Neural progenitor cell (in vitro differentiated cells): ENCODE results near the gene PRCC. TPM values are rescaled to one million over a fixed set of nuclear protein-coding genes. Genes with fewer than 3 reads are reported as not detected.

Source experiments
- DNase-seq: peaks from one replicate; pipeline ENCODE4 v3.0.0-alpha.2; 2016; ENCODE audit warnings: low spot score
- H2AFZ ChIP-seq: fragments of 200-600 bp; sonication (generic); replicated peaks from 2 replicates; pipeline ENCODE4 v1.6.1; 2016; ENCODE audit warnings: antibody characterized with exemption
- H3F3A ChIP-seq: fragments of 200-600 bp; sonication (generic); 2 replicates; pipeline ENCODE4 v1.6.1; 2016; ENCODE audit warnings: antibody characterized with exemption, low read depth
- H3K27ac ChIP-seq: fragments of 200-600 bp; sonication (generic); 2 replicates; pipeline ENCODE4 v1.5.1; 2016; ENCODE audit warnings: mild to moderate bottlenecking
- H3K27me3 ChIP-seq: fragments of 200-600 bp; sonication (generic); 2 replicates; pipeline ENCODE4 v1.6.1; 2016; ENCODE audit warnings: mild to moderate bottlenecking, moderate library complexity
- H3K36me3 ChIP-seq: fragments of 200-600 bp; sonication (generic); 2 replicates; pipeline ENCODE4 v1.5.1; 2016
- H3K4me1 ChIP-seq: fragments of 200-600 bp; sonication (generic); 2 replicates; pipeline ENCODE4 v1.6.1; 2016; ENCODE audit warnings: mixed run types
- H3K4me2 ChIP-seq: fragments of 200-600 bp; sonication (generic); 2 replicates; pipeline ENCODE4 v1.6.1; 2016
- H3K4me3 ChIP-seq: fragments of 200-600 bp; sonication (generic); 2 replicates; pipeline ENCODE4 v1.5.1; 2016
- H3K79me2 ChIP-seq: fragments of 200-600 bp; sonication (generic); 2 replicates; pipeline ENCODE4 v1.6.1; 2016; ENCODE audit warnings: low read depth
- H3K9ac ChIP-seq: fragments of 200-600 bp; sonication (generic); 2 replicates; pipeline ENCODE4 v1.6.1; 2016
- H3K9me3 ChIP-seq: fragments of 200-600 bp; sonication (generic); 2 replicates; pipeline ENCODE4 v1.5.1; 2016; ENCODE audit warnings: low read depth
- H4K20me1 ChIP-seq: fragments of 200-600 bp; sonication (generic); 2 replicates; pipeline ENCODE4 v1.6.1; 2016; ENCODE audit warnings: low read depth
- H3K27ac Mint-ChIP-seq: 3 replicates; pipeline ENCODE4 v1.8.0; 2021; ENCODE audit warnings: mixed read lengths
- H3K27me3 Mint-ChIP-seq: 2 replicates; pipeline ENCODE4 v1.8.0; 2022; ENCODE audit warnings: low read depth, mild to moderate bottlenecking, inconsistent platforms, moderate library complexity, mixed read lengths; ENCODE audit not compliant: insufficient read depth
- H3K36me3 Mint-ChIP-seq: 3 replicates; pipeline ENCODE4 v1.8.0; 2021; ENCODE audit warnings: mixed read lengths
- H3K4me1 Mint-ChIP-seq: 3 replicates; pipeline ENCODE4 v1.8.0; 2021; ENCODE audit warnings: mixed read lengths
- H3K4me3 Mint-ChIP-seq: 3 replicates; pipeline ENCODE4 v1.8.0; 2021; ENCODE audit warnings: mild to moderate bottlenecking, moderate library complexity, mixed read lengths
- H3K9me3 Mint-ChIP-seq: 3 replicates; pipeline ENCODE4 v1.8.0; 2020; ENCODE audit warnings: mixed read lengths
- EZH2 ChIP-seq: fragments of 200-600 bp; sonication (generic); IDR thresholded peaks from 2 replicates; pipeline ENCODE4 v1.6.1; 2017; ENCODE audit warnings: antibody characterized with exemption, mild to moderate bottlenecking, moderate library complexity
- EZH2phosphoT487 ChIP-seq: fragments of 200-600 bp; sonication (generic); IDR thresholded peaks from 2 replicates; pipeline ENCODE4 v1.6.1; 2017; ENCODE audit warnings: antibody characterized with exemption
- total RNA-seq: library from RNA; depleted of rRNA; stranded (reverse); fragments of >200 nt; gene quantifications from 2 replicates; pipeline ENCODE4 v1.2.3, GENCODE V29; 2015; ENCODE audit warnings: low replicate concordance
- TF ChIP-seq, protein P1 (sequence below): fragments of 200-600 bp; sonication (generic); IDR thresholded peaks from 2 replicates; pipeline ENCODE4 v1.5.1; 2017; ENCODE audit warnings: antibody characterized with exemption, mild to moderate bottlenecking

The PRCC gene
- total RNA-seq, 1 donor from 2014 or later: 30.1 TPM

DNA sequence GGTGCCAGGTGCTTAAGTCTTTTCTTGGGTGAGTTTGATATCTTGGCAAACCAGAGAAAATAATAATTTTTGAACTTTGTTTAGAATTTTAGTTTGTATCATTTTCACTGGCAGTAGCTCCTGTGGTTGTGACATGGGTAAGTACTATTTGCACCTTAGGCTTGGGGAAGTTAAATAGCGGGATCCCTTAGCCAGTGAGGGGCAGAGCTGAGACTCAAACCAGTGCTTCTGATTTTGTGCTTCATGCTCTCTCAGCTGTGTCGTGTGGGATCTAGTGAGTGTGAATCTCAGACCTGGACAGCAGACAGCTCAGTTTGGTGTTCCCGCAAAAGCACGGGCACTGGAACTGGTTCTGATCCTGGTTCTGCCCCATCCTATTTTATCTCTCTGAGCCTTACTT is 9.6 kb downstream of the PRCC start:
- Histone ChIP-seq H3K4me3 (no peak overlapping the region), H4K20me1 (peaks cover 77% of the 10 kb centered on the region), H3K36me3 (no peaks in the 10 kb centered on the region), H3K4me2 (no peak overlapping the region), H3F3A (peaks cover 7% of the 10 kb centered on the region), H3K9me3 (no peaks in the 10 kb centered on the region), H3K9ac (peak overlapping the region; percentile 1), H2AFZ (no peak overlapping the region), H3K27me3 (no peaks in the 10 kb centered on the region), H3K4me1 (no peaks in the 10 kb centered on the region), H3K27ac (no peak overlapping the region), H3K79me2 (peaks cover 99% of the 10 kb centered on the region)
- Mint-ChIP-seq H3K4me3 (no peak overlapping the region), H3K9me3 (no peaks in the 10 kb centered on the region), H3K4me1 (peaks cover 8% of the 10 kb centered on the region), H3K36me3 (peaks cover 22% of the 10 kb centered on the region), H3K27me3 (no peaks in the 10 kb centered on the region), H3K27ac (no peak overlapping the region)
- TF ChIP-seq, protein P1, sequence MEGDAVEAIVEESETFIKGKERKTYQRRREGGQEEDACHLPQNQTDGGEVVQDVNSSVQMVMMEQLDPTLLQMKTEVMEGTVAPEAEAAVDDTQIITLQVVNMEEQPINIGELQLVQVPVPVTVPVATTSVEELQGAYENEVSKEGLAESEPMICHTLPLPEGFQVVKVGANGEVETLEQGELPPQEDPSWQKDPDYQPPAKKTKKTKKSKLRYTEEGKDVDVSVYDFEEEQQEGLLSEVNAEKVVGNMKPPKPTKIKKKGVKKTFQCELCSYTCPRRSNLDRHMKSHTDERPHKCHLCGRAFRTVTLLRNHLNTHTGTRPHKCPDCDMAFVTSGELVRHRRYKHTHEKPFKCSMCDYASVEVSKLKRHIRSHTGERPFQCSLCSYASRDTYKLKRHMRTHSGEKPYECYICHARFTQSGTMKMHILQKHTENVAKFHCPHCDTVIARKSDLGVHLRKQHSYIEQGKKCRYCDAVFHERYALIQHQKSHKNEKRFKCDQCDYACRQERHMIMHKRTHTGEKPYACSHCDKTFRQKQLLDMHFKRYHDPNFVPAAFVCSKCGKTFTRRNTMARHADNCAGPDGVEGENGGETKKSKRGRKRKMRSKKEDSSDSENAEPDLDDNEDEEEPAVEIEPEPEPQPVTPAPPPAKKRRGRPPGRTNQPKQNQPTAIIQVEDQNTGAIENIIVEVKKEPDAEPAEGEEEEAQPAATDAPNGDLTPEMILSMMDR: no peak
- TF ChIP-seq EZH2: no peak
- no peak for TF ChIP-seq EZH2phosphoT487
- no peak for DNase-seq

DNA sequence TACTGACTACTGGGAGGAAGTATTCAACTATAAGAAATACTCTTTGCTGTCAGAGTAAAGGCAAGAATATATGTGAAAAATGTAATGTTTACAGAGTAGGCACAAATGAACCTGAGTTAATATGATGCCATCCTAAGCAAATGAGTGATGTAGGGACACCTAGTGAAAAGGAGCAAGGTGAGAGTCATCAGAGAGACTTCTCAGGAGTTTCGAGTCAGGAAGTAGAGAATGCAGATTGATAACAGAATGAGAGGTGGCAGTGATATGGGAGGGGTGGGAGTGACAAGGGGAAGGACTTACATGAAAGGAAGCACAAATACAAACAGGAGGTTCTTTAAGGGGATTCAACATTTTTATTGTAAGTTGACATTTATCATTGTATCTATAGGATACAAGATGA is 10.2 kb downstream of the PRCC start:
- Histone ChIP-seq H3F3A (peaks cover 7% of the 10 kb centered on the region), H3K4me3 (no peak overlapping the region), H3K79me2 (peaks cover 99% of the 10 kb centered on the region), H3K9ac (no peak overlapping the region), H3K36me3 (no peaks in the 10 kb centered on the region), H3K27ac (no peak overlapping the region), H4K20me1 (peaks cover 75% of the 10 kb centered on the region), H2AFZ (no peak overlapping the region), H3K4me1 (no peaks in the 10 kb centered on the region), H3K4me2 (no peak overlapping the region), H3K9me3 (no peaks in the 10 kb centered on the region), H3K27me3 (no peaks in the 10 kb centered on the region)
- Mint-ChIP-seq H3K27ac (no peak overlapping the region), H3K4me1 (peaks cover 8% of the 10 kb centered on the region), H3K27me3 (no peaks in the 10 kb centered on the region), H3K9me3 (no peaks in the 10 kb centered on the region), H3K36me3 (peaks cover 29% of the 10 kb centered on the region), H3K4me3 (no peak overlapping the region)
- DNase-seq: no peak
- TF ChIP-seq EZH2 (no peak), EZH2phosphoT487 (no peak)
- TF ChIP-seq, protein P1: no peak

DNA sequence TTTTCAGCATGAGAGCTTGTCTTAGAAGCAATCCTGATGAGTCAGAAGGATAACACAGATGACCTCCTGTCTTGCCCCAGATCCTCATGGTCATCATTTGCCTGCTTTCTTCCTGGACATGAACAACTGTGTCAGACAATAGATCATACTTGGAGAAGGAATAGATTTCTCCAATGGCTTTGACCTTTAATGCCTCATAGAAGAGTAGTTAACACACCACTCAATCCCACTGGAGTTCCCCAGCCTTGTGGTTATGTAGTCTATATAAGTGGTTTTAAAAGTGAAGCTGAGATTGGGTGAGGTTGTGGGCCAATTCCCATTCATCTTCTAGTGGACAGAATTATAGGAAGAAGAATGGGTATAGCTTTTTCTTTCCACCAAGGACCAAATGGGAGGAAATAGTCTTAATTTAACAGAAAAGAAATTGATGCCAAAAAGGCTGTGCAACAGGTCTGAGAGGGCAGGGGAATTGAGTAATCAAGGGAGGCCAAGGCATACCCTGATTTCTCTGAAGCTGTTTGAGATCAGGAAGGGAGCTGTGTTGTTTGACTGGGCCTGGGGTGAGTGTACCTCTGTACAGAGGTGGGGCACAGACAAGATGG is 14.4 kb downstream of the PRCC start:
- peaks cover 50% of the 10 kb centered on the region for H4K20me1 ChIP-seq
- no peak overlapping the region for H3K9ac ChIP-seq
- no peak overlapping the region for H2AFZ ChIP-seq
- H3K27ac ChIP-seq: no peak overlapping the region
- H3K9me3 ChIP-seq: no peaks in the 10 kb centered on the region
- H3K4me2 ChIP-seq: no peak overlapping the region
- Mint-ChIP-seq H3K27me3 (no peaks in the 10 kb centered on the region), H3K27ac (no peak overlapping the region), H3K36me3 (peaks cover 28% of the 10 kb centered on the region), H3K9me3 (no peaks in the 10 kb centered on the region), H3K4me1 (no peaks in the 10 kb centered on the region), H3K4me3 (no peak overlapping the region)
- no peak overlapping the region for H3K4me3 ChIP-seq
- no peak for DNase-seq
- no peaks in the 10 kb centered on the region for H3K4me1 ChIP-seq
- H3K79me2 ChIP-seq: peaks cover 77% of the 10 kb centered on the region
- no peaks in the 10 kb centered on the region for H3F3A ChIP-seq
- no peaks in the 10 kb centered on the region for H3K36me3 ChIP-seq
- no peaks in the 10 kb centered on the region for H3K27me3 ChIP-seq
- TF ChIP-seq EZH2phosphoT487 (no peak), EZH2 (no peak)
- TF ChIP-seq, protein P1: no peak
